HG03095 (cell line): ENCODE measurements around the gene MALT1.
"Not testable (repeated sequence)": the region's sequence is repeated elsewhere in the genome, so short reads cannot be mapped to it uniquely, and the experiment has no call there.

Experiments
- ATAC-seq: cut with Tn5 transposase; IDR thresholded peaks from one replicate; pipeline ENCODE4 v1.9.1; 2021; ENCODE audit warnings: moderate library complexity; ENCODE audit not compliant: unreplicated experiment

Gene MALT1

DNA sequence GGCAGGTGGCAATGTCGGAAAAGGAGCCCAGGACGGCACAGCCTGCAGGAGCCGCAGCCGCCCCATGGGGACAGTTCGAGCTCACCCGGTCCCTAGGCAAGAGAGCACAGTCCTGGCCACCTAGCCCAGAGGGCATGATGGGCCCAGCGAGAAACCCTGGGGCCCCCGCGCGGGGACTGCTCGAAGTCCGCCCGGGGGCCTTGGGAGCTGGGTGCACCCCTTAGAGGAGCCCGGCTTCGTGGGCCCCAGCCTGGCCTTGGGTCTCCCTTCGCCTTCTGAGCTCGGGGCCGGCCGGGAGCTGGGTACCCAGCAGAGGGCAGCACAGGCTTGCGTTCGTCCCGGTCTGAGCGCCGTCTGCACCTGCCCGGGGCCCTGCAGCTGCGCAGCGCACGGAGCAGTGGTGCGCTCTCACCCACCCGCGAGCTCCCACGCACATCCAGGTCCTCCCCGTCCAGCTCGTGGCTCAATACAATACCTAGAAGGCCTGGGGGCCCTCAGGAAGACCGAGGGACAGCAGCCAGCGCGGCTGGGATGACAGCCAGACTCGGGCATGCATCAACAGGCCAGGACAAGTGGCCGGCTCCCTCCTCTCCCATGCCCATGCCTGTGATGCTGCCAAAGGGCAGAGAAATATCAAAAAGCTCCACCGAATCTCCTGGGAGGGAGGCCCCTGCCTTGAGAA is 97.2 kb downstream of the MALT1 start:
- ATAC-seq, result peak; percentile 85

- no peak for ATAC-seq
These were observed 98.1 kb downstream of the MALT1 start for GRCh38 chr18:58769321-58769720.

DNA sequence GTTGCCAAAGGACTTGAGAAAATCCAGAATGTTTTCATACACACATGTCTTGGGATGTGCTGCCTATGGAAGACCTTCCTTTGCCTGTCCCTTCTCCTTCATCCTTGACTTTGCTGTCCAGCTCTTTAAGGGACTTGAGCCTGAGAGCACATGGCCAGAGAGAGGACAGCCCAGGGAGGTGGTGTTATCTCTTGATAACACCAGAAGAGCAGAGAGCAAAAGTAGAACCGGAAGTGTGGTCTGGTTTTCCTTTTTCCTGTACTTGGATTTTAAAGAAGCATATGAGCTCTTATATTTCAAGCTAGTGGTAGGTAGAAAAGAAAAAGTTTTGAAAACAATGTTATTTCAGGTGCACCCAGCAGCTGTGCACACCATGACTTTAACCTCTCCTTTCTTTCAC is 99.3 kb downstream of the MALT1 start:
- ATAC-seq, result no peak

DNA sequence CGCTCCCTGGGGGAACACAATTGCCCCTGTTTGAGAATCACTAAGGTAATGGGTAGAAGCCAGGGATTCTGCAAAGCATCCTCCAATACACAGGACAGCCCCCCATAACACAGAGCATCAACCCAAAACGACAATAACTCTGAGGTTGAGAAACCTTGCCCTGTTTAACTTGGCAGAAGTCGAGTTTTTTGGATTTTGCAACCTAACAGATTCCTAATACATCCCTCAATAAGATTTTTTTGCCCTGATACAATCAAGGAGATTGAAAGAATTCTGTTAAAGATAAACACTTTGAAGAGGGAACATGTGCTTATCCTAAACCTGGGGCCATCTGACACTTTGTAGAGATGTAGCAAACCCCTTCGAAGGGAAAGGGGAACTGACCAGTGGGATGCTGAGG is 100.9 kb downstream of the MALT1 start:
- ATAC-seq, result no peak

GRCh38 chr18:58776084-58776483 is 104.8 kb downstream of the MALT1 start:
- ATAC-seq, result no peak

DNA sequence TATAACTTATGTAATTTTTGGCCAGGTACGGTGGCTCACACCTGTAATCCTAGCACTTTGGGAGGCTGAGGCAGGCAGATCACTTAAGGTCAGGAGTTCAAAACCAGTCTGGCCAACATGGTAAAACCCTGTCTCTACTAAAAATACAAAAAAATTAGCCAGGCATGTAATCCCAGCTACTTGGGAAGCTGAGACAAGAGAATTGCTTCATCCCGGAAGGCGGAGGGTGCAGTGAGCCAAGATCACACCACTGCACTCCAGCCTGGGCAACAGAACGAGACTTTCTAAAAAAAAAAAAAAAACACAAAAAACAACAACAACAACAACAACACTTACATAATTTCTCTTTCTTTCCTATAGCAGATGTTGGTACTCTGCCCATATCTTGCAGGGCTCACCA is 105.3 kb downstream of the MALT1 start:
- ATAC-seq, result not testable (repeated sequence)

GRCh38 chr18:58777471-58777870 is 106.2 kb downstream of the MALT1 start:
- no peak for ATAC-seq

- no peak for ATAC-seq
These were observed 108.3 kb downstream of the MALT1 start for GRCh38 chr18:58779529-58779928.

GRCh38 chr18:58780045-58780444 is 108.8 kb downstream of the MALT1 start:
- no peak for ATAC-seq

- ATAC-seq, result peak; percentile 77
These were observed 110.4 kb downstream of the MALT1 start for GRCh38 chr18:58781627-58782194.

DNA sequence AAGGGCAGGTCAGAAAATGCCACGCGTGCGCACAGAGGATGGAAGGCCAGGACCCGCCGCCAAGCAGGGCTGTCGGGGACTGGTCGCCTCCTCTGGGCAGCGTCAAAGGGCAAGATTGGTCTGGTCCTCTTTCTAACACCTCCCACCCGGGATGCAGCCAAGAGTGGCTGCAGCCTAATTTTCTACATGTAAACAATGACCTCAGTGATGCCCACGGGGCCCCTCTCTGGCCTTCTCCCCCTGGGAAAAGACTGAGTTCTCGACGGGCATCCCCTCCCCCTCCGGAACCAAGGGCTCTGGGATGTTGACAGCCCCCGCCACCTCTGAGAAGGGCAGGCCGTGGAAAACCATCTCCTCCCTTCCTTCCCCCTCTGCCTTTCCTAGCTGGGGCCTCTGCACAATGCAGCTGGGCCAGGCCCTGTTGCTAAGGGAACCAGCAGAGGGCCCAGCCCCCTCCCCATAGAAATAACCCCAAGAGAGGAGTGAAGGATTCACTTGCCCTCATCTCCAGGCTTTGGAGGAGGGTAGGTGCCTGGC is 113.4 kb downstream of the MALT1 start:
- ATAC-seq, result no peak

DNA sequence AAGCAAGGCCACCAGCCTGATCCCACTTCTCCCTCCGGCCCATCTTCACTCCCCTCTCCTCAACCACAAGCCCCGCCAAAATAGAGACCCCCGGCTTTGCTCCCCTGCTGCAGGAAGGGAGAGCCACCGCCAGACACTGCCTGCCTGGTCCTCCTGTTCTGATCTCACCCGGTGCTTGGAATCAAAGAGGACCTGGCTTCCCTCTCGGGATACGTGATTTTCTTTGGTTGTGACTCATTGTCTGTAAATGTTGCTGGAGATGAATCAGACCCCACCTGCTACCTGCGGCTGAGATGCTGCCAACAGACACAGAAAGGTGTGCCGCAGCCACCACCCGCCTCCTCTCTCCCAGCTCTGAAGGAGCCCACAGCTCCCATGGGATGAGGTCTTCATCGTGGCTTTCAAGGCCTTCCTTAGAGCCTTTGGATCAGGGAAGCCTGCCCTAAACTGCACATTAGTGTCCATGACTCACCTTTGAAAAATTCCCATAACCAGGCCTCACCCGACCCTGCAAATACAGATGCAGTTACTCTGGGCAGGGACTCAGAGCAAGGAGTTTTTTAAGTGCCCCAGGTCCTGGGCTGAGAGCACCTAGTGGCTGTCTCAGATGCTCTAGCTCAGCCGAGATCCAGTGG is 114.0 kb downstream of the MALT1 start:
- no peak for ATAC-seq

GRCh38 chr18:58785870-58786269 is 114.6 kb downstream of the MALT1 start:
- ATAC-seq, result no peak

DNA sequence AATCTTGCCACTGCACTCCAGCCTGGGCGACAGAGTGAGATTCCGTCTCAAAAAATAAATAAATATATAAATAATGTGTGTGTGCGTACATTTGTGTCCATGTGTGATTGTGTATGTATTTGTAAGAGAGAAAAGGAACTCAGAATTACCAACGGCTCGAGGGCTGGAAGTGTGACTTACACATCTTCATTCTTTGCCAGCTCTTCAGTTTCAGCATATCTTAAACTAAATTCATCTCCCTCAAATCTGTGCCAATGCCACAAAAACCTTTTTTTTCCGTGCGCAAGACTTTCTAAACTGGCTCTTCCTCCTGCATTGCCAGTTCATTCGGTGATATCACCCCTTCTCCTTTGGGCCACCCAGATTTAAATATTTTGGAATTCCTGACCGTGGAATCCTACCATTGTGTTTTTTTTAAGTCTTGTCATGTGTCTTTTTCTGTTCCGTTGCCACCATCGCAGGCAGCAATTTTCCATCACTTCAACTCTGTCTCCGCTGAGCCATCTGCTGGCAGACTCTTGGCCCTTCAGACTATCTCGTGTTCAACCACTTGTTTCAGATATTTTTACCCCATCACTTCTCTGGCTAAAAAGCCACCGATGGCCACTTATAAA is 116.4 kb downstream of the MALT1 start:
- no peak for ATAC-seq

DNA sequence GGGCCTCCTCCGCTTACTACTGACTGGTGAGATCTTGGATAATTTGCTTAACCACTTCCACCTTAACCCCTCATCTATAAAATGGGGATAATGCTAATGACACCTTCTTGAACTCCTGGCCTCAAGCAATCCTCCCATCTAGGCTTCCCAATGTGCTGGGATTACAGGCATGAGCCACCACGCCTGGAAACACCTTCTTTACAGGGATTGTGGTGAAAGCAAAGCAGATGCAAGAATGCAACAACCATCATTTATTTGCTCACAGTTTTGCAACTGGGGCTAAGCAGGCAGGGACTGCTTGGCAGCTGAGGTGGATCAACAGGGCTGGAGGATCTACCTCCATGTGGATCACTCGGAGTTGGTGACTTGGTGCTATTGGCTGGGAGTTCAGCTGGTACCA is 117.2 kb downstream of the MALT1 start:
- ATAC-seq, result no peak

- ATAC-seq, result no peak
These were observed 118.0 kb downstream of the MALT1 start for GRCh38 chr18:58788971-58789875.

- ATAC-seq, result no peak
These were observed 118.6 kb downstream of the MALT1 start for GRCh38 chr18:58789876-58790240.

- peak; percentile 96 for ATAC-seq
These were observed 120.8 kb downstream of the MALT1 start for GRCh38 chr18:58792086-58792485.

DNA sequence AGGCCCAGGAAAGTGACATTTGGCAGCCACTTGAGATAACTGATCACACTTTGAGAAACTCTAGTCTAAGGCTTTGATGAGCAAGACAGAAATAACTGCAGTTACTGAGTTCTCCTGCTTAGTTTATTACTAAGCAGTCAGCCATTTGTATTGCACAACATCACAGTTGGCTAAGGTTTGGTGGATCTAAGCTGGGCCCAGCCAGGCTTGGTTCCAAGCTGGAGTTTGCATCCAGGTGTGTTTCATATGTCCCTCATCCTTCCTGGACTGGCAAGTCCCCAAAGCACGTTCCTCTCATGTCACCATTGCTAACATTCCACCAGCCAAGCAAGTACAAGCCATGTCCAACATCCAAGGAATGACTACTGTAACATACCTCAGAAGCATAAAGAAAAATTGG is 122.1 kb downstream of the MALT1 start:
- ATAC-seq, result no peak

GRCh38 chr18:58796220-58796619 is 125.0 kb downstream of the MALT1 start:
- no peak for ATAC-seq

DNA sequence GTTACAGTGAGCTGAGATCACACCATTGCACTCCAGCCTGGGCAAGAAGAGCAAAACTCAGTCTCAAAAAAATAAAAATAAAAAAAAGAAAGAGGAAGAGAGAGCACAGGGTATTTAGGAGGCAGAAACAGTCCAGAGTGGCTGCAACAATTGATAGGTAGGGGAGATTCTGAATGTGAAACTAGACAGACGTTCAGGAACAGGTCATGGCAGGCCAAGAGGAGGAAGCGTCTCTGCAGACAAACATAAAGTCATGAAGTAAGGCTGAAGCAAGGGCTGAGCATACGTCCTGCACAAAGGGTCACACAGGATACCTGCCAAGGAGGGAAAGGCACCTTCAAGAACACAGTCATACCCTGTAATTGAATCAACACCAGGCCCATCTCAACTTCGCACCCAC is 129.3 kb downstream of the MALT1 start:
- ATAC-seq, result peak; percentile 91
